ENCODE measurements around the gene CLTCL1. TPM values are rescaled to one million over a fixed set of nuclear protein-coding genes. Genes with fewer than 3 reads are reported as not detected.

Gene CLTCL1
- total RNA-seq, 2 donors from 2014 or later, result 0.66 to 2.3 TPM

- no peak for TF ChIP-seq POLR2A (IDR thresholded peaks at IDR 0.05)
- no peak for TF ChIP-seq CTCF (IDR thresholded peaks at IDR 0.05)
- Histone ChIP-seq H3K9me3 (no peaks in the 10 kb centered on the region), H3K27ac (no peak overlapping the region), H3K4me1 (no peaks in the 10 kb centered on the region), H3K36me3 (replicated peaks in 1 of 2; ENCODE audit: insufficient read depth in 1 of 2, low read depth in 2 of 2) (no peaks in the 10 kb centered on the region), H3K27me3 (no peaks in the 10 kb centered on the region), H3K4me3 (no peak overlapping the region)
- intact Hi-C loops (cut with DNase I), result no loop called here
- ATAC-seq, result no peak
- WGBS, 2 donors, result 61 to 81% methylated on average over 4 of the region's 5 CpGs
- DNase-seq, result no peak
These were observed 72.8 kb downstream of the CLTCL1 start for GRCh38 chr22:19218541-19219233.

- no peak for ATAC-seq
- intact Hi-C loops (cut with DNase I), result no loop called here
- H3K4me1 ChIP-seq, result no peaks in the 10 kb centered on the region
- H3K27me3 ChIP-seq, result no peaks in the 10 kb centered on the region
- H3K27ac ChIP-seq, result no peak overlapping the region
- WGBS, 2 donors, result 79 to 88% methylated on average over 5 of the region's 5 CpGs
- no peak overlapping the region for H3K4me3 ChIP-seq
- no peak for TF ChIP-seq CTCF (IDR thresholded peaks at IDR 0.05)
- no peak for TF ChIP-seq POLR2A (IDR thresholded peaks at IDR 0.05)
- H3K9me3 ChIP-seq, result no peaks in the 10 kb centered on the region
- DNase-seq, result no peak
- no peaks in the 10 kb centered on the region for H3K36me3 ChIP-seq (replicated peaks in 1 of 2; ENCODE audit: insufficient read depth in 1 of 2, low read depth in 2 of 2)
These were observed 74.9 kb downstream of the CLTCL1 start for GRCh38 chr22:19216579-19216978.

- no peak for DNase-seq
- Histone ChIP-seq H3K9me3 (no peaks in the 10 kb centered on the region), H3K36me3 (replicated peaks in 1 of 2; ENCODE audit: insufficient read depth in 1 of 2, low read depth in 2 of 2) (no peaks in the 10 kb centered on the region), H3K27me3 (no peaks in the 10 kb centered on the region), H3K27ac (no peak overlapping the region), H3K4me3 (no peak overlapping the region), H3K4me1 (no peaks in the 10 kb centered on the region)
- no peak for TF ChIP-seq CTCF (IDR thresholded peaks at IDR 0.05)
- TF ChIP-seq POLR2A (IDR thresholded peaks at IDR 0.05), result no peak
- 89 to 96% methylated on average over 12 to 14 of the region's 14 CpGs for WGBS, 2 donors
- ATAC-seq, result no peak
- intact Hi-C loops (cut with DNase I), result no loop called here
These were observed 76.2 kb downstream of the CLTCL1 start for GRCh38 chr22:19215360-19215759.

GRCh38 chr22:19214078-19214473 lies 77.4 kb downstream of the CLTCL1 start:
- Histone ChIP-seq H3K4me1 (no peaks in the 10 kb centered on the region), H3K36me3 (replicated peaks in 1 of 2; ENCODE audit: insufficient read depth in 1 of 2, low read depth in 2 of 2) (no peaks in the 10 kb centered on the region), H3K4me3 (no peak overlapping the region), H3K27me3 (no peaks in the 10 kb centered on the region), H3K9me3 (no peaks in the 10 kb centered on the region), H3K27ac (no peak overlapping the region)
- no peak for ATAC-seq
- no peak for DNase-seq
- 68 to 80% methylated on average over 4 of the region's 4 CpGs for WGBS, 2 donors
- intact Hi-C loops (cut with DNase I), result no loop called here
- TF ChIP-seq POLR2A (IDR thresholded peaks at IDR 0.05), result no peak
- TF ChIP-seq CTCF (IDR thresholded peaks at IDR 0.05), result no peak

- Histone ChIP-seq H3K27ac (no peak overlapping the region), H3K36me3 (replicated peaks in 1 of 2; ENCODE audit: insufficient read depth in 1 of 2, low read depth in 2 of 2) (no peaks in the 10 kb centered on the region), H3K9me3 (no peaks in the 10 kb centered on the region), H3K27me3 (no peaks in the 10 kb centered on the region), H3K4me1 (no peaks in the 10 kb centered on the region), H3K4me3 (no peak overlapping the region)
- no peak for DNase-seq
- TF ChIP-seq POLR2A (IDR thresholded peaks at IDR 0.05) (no peak), CTCF (IDR thresholded peaks at IDR 0.05) (no peak)
- intact Hi-C loops (cut with DNase I), result no loop called here
- WGBS, 2 donors, result 78 to 80% methylated on average over 9 of the region's 9 CpGs
- no peak for ATAC-seq
These were observed 78.0 kb downstream of the CLTCL1 start for GRCh38 chr22:19213442-19214077.
